ENCODE measurements around the gene WDR4. TPM values are rescaled to one million over a fixed set of nuclear protein-coding genes. Genes with fewer than 3 reads are reported as not detected.
"Not testable (repeated sequence)": the region's sequence is repeated elsewhere in the genome, so short reads cannot be mapped to it uniquely, and the experiment has no call there.

The WDR4 gene
- total and polyA plus RNA-seq, 10 of the 15 experiments (the other 5 are each of a cell fraction or from before 2014, with no cell fraction given), result 2.1 to 45.3 (median 18.7) TPM

GRCh38 chr21:42878993-42879787 is at the start of gene WDR4 (continued):
- TF ChIP-seq BCL3 (IDR thresholded peaks at IDR 0.05; ENCODE audit: borderline replicate concordance, insufficient read depth, low read depth, low read length, poor library complexity, severe bottlenecking) (peak; percentile 27), IKZF2 (IDR thresholded peaks at IDR 0.05) (0 out of 4 replicates have a peak, but pooled peaks of 1 of the 2 experiments have one; percentile 8), TARDBP (IDR thresholded peaks at IDR 0.05; ENCODE audit: borderline replicate concordance) (peak; percentile 40; the same call in 1 of the 2 replicates), MEF2B (IDR thresholded peaks at IDR 0.05; ENCODE audit: partially characterized antibody, poor library complexity, severe bottlenecking) (no peak), WRNIP1 (IDR thresholded peaks at IDR 0.05; ENCODE audit: borderline replicate concordance, low read depth, low read length) (no peak), MEF2A (IDR thresholded peaks at IDR 0.05; ENCODE audit: insufficient read depth, low read depth, low read length) (no peak), SUZ12 (IDR thresholded peaks at IDR 0.05; ENCODE audit: unreplicated experiment) (no peak), EP300 (IDR thresholded peaks at IDR 0.05; ENCODE audit: borderline replicate concordance in 1 of 2, control insufficient read depth in 1 of 2, low read depth in 2 of 2, low read length in 2 of 2) (peak in 1 of 2 experiments; percentile 28; a peak in 1 of 4 replicates), MYC (IDR thresholded peaks at IDR 0.05; ENCODE audit: insufficient read depth, insufficient read length, insufficient replicate concordance, low read length, severe bottlenecking) (peak; percentile 98), POLR2A (IDR thresholded peaks at IDR 0.05; ENCODE audit: low read depth, low read length) (peak; percentile 96), E2F8 (IDR thresholded peaks at IDR 0.05; ENCODE audit: low read depth, partially characterized antibody) (peak; percentile 22)
- TF ChIP-seq, protein P1, sequence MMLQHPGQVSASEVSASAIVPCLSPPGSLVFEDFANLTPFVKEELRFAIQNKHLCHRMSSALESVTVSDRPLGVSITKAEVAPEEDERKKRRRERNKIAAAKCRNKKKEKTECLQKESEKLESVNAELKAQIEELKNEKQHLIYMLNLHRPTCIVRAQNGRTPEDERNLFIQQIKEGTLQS (IDR thresholded peaks at IDR 0.05; ENCODE audit: borderline replicate concordance, extremely low read depth, low read depth, low read length), result peak; percentile 93

DNA sequence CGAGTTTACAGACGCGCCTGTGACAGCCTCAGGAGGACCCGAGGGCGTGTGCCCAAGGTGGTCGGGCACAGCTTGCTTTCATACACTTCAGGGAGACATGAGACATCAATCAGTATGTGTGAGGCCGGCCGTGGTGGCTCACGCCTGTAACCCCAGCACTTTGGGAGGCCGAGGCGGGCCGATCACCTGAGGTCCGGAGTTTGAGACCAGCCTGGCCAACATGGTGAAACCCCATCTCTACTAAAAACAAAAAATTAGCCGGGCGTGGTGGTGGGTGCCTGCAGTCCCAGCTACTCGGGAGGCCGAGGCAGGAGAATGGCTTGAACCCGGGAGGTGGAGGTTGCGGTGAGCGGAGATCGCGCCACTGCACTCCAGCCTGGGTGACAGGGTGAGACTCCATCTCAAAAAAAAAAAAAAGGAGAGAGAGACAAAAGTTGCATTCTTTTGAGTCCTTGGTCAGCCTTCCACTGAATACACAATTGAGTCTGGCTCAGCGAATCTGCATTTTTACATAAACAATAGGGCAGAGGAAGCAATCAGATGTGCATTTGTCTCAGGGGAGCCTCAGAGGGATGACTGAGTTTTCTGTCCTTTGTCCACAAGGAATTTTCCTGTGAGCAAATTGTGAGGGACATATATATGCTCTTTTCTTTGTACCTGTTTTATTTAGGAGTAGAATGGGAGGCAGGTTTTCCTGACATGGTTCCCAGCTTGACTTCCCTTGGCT is 48.3 kb upstream of the WDR4 start:
- intact Hi-C loops (cut with micrococcal nuclease; ENCODE audit: unreplicated experiment), result loop anchor here (10.0 kb wide), 1 partner anchor 727 kb away; the partner anchor contains the start of genes HSF2BP and RRP1B
- whole genome bisulfite sequencing (ENCODE audit: insufficient coverage, insufficient replicate concordance, low lambda C conversion rate, missing lambda C conversion rate), result 88% methylated on average over 19 of the region's 23 CpGs
- H3K36me3 ChIP-seq (ENCODE audit: control insufficient read depth in 2 of 2, insufficient read depth in 2 of 2, low read length in 1 of 2); POLR2A ChIA-PET; in situ Hi-C loops (cut with MboI); CTCF ChIA-PET; BruUV-seq (replicated peaks); DNase-seq (ENCODE audit: low read depth, low spot score); H2AFZ ChIP-seq (ENCODE audit: control insufficient read depth, low read depth, low read length); H3K27ac ChIP-seq (ENCODE audit: control insufficient read depth, insufficient read depth); ATAC-seq; H3K9me3 ChIP-seq (replicated peaks; ENCODE audit: control insufficient read depth, insufficient read depth, low read length); H4K20me1 ChIP-seq (ENCODE audit: control insufficient read depth, insufficient read depth); H3K27me3 ChIP-seq (replicated peaks in 1 of 2; ENCODE audit: control insufficient read depth in 2 of 2, insufficient read depth in 2 of 2, low read length in 1 of 2); H3K9ac ChIP-seq (ENCODE audit: control insufficient read depth, insufficient read depth, low read length); H3K4me2 ChIP-seq (ENCODE audit: control insufficient read depth, insufficient read depth); SMC1A ChIA-PET (ENCODE audit: uncharacterized antibody, unreplicated experiment); H3K79me2 ChIP-seq (ENCODE audit: control insufficient read depth, insufficient read depth, low read length); H3K4me3 ChIP-seq; FAIRE-seq; RAD21 ChIA-PET (ENCODE audit: unreplicated experiment): not testable (repeated sequence)
- peaks cover 19% of the 10 kb centered on the region for H3K4me1 ChIP-seq (ENCODE audit: control insufficient read depth, insufficient read depth, low read length)
